IPS DF 19.7 (cell line): ENCODE data around the gene FOXO3.

ENCODE experiments used
- DNase-seq: peaks from one replicate; pipeline ENCODE4 v3.0.0-alpha.2; 2013; ENCODE audit warnings: low read depth, low spot score

The FOXO3 gene

DNA sequence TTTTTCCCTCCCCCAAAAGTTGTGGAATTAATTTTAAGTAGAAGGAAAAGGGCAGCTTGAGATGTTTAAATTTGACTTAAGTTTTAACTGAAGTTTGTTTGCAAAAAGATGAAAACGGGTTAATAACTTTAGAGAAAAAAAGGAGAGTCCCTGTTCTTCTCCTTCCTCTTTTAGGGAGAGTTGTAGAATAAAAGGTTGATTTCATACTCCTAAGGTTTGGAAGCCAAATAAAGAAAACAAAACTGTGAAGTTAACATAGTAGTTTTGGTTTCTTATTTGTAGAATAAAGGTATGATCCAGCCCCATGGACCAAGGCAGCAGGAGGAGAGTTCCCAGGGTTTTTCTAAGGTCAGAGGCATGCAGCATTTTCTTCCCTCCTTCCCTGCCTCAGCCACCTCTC, 33.4 kb downstream of the FOXO3 start:
- no peak for DNase-seq

GRCh38 chr6:108594640-108595039, 33.9 kb downstream of the FOXO3 start:
- DNase-seq = no peak

DNA sequence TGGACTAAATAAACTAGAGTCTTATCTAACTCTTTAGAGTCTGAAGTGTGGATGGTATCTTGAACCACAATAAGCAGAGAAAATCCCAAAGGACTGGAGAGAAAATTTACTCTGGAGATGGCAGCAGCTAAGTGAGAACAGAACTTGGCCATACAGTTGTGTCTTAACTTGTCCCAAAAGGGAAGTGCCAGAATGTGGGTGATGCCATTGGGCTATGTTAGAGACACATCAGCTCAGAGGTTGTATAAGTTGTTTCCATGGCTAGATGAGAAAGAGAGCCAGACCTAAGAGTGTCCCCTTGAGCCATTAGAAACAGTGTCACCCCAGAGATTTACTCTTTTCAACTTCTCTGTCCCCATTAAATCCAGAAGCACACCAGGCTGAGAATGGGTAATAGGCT, 36.2 kb downstream of the FOXO3 start:
- no peak for DNase-seq

DNA sequence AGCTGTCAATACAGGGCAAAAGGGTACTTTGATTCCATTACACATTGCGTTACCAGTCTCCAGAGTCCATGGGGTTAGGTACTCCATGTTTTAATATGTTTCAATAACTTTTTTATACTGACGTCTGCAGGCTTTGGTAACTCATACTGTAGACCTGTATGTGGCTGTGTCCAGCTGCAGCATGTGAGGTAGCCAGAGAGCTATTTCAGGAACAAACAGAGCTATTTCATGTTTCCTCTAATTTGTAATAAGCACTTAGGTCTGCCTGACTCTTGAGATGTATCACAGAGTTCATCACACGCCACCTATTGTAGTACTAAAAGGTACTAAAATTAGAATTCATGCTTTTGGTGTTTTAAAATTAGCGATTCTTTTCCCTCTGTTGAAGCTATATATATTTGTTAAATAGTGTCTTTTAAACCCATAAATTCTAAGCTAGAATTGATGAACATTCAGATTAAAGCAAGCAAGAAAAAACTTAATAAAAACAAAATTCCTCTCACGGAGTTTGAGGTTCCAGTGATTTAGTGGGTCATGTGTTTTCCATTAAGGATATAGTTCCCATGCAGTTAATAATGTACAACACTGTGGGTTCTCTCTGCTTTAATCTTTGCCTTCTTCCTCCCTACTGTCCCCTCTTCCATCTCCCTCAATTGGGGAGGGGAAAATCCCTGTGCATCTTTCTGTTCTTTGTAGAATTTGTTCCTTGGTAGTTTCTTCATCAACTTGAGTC, 37.0 kb downstream of the FOXO3 start:
- no peak for DNase-seq

- no peak for DNase-seq
Observed at GRCh38 chr6:108598305-108598863, 37.7 kb downstream of the FOXO3 start.

- no peak for DNase-seq
Observed at GRCh38 chr6:108604156-108604555, 43.4 kb downstream of the FOXO3 start.

DNA sequence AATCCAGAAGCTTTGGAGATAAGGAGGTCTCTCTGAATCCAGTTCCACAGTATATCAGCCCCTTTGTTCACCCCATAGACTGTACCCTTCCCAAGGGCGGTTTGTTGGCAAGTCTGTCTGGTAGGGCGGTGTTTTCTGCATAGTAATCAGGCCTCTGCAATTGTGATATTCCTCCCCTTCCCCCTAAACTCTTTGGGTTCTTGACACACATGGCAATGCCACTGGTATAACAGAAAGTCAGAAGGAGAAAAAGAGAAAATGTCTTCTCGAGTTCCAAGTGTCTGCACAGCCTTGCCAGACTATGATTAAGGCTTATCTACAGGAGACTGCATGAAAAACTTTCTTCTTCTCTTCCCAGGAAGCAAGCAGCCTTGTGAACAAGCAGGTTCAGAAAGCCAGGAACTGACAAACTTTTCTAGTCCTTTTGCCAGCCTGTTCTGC, 45.6 kb downstream of the FOXO3 start:
- DNase-seq = no peak

DNA sequence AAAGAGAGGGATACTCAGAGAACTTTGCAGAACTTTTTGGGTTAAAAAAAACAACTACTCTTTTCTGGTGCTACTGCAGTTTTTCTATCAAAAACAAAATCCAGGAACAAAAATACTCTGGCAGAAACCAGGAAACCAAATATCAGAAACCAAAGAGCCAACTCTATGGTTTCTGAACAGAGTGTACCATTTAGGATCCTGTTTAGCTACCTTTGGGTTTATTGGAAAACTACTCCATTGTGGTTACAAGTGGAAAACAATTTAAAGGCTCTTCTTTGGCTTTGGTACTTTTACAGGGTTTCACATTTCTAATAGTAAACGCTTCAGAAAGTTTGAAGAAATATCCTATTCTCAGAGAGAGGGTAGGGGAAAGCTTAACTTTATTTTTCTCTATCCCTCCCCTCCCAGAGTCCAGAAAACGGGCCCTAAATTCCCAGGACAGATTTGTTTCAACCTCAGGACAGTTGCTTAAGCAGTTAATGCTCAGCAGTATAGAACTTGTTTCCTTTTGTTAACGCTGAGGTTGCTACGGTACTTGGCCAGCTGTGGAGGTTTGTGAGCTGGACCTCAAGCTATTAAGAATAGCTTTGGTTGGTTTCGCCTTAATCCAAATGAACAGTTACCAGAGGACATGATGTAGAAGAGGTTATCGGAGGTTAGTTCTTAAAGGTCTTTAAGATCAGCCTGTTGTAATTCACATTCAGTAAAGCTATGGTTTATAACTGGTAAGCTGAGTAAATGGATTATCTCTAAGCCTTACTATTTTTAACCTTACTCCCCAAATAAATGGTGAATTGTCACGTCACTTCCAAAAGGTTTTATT, 47.9 kb downstream of the FOXO3 start:
- no peak for DNase-seq

DNA sequence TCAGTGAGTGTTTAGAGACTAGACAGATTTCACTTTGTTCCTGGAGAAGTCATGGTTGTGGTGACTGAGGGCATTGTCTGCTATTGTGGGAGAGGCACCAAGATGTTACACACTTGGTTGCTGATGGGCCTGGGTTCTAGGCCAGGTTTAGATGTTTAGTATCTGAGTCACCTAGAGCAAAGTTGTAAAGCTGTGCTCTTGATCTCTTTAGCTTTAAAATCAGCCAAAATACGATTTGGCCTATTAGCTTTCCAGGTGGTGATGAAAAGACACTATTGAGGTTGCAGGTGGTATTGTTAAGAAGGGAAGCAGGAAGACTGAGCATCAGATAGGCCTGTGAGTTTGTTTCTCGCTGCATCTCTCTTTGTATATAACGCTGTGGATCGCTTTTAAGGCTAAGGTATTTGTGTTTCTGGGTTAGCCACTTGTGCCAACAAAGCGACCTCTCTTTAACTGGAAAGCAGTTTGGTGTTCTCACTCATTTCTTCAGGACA, 48.6 kb downstream of the FOXO3 start:
- DNase-seq = no peak

DNA sequence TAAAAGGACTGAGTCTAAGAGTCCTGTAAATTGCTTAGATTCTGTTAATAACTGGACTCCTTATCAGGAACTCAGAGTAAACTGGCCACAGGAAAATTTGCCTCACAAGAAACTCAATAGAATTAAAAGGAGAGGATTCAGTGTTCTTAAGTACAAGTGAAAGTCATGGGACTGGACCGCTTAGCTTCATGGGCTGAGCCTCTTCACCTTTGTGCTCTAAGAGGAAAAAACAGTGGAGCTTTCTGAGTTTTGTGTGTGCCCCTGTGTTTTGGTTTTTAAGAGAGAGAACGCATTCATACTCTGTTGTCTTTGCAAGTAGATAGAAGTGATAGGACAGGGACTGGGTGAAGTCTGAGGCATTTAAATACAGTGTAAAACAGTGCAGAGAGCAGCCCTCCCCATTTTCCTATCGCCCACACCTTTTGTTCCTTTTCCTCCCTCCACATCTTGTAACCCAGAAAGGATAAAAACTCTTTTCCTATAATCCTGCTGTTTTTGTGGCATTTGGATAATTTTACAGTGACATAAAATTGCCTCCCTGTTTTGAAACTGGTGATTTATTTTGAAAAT, 49.6 kb downstream of the FOXO3 start:
- DNase-seq = no peak

GRCh38 chr6:108610957-108611586, 50.4 kb downstream of the FOXO3 start:
- DNase-seq = no peak

DNA sequence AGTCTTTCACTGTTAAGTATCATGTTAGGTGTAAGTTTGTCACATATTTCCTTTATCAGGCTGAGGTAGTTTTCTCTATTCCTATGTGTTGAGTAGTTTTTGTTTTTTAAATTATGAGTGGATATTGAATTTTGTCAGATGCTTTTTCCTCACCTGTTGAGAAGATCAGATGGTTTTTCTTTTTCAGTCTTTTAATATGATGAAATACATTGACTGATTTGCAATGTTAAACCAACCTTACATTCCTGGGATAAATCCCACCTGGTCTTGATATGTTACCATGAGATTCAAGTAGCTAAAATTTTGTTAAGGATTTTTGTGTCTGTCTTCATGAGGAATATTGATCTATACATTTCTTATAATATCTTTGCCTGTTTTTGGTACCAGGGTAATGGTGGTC, 52.1 kb downstream of the FOXO3 start:
- no peak for DNase-seq

GRCh38 chr6:108616544-108616943, 55.8 kb downstream of the FOXO3 start:
- DNase-seq = no peak

DNA sequence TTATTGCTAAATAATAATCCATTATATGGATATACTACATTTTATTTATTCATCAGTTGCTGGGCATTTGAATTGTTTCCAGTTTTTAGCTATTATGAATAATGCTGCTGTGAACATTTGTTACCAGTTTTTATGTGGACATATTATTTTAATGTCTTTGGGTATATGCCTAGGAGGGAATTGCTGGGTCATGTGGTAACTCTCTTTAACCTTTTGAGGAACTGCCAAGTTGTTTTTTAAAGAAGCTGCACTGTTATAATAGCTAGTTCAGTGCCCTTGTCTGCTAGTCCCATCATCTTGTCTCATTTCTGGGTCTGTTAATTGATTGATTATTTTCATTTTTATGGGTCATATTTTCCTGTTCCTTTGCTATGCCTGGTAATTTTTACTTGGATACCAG, 56.3 kb downstream of the FOXO3 start:
- no peak for DNase-seq

DNA sequence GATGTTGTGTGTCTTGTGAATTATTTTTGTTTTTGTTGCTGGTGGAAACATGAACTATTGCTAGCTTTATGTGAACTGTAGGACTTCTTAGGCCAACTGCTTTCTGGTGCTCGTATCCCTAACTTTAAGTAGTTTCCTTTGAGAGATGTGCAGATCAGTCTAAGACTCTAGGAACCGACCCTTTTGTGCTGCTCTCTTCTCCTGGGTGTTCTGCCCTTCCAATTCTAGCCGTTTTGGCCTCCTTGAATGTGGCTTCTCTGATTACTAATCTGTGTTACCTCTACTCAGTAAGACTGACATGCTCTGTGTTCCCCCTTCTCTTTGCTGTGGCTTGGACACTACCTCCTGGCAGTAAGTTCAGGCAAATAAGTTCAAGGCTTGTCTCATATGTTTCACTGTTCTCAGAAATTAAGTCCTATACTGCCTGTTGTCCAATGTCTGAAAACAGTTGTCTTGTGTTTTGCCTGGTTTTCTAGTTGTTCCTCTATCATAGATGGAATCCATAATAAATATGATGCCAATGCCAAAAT, 58.0 kb downstream of the FOXO3 start:
- no peak for DNase-seq

DNA sequence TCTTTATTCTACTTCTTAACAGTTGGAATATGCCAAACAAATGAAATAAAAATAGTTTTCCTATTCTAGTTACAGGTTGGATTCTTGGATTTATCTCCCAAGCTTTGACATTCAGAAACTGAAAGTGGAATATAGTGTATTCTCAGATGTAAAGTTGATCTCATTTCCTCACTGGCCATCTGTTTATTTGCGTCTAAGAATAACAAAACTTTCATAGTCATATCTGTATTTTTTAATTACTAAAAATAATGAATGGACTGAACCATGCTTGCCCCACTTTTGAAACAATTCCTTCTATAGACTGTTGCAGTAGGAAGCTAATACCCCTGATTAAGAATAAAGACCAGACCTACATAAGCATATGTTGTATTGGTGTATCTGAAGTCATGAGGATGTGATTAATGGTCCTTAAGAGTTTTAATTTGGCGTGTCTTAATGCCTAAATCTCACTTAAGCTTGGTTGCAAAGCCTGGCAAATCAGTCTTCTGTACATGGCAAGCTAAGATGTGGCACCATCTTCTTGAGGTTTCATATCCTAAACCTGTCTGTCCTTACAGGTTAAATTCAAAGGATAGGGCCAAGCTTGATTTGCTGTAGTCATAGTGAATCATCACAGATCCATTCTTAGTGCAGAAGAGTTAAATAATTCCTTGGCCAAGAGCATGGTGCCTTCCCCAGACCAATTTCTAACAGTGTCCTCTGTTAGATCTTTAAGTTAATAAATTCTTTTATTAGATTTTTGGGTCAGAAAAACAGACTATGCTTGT, 58.9 kb downstream of the FOXO3 start:
- DNase-seq = no peak

DNA sequence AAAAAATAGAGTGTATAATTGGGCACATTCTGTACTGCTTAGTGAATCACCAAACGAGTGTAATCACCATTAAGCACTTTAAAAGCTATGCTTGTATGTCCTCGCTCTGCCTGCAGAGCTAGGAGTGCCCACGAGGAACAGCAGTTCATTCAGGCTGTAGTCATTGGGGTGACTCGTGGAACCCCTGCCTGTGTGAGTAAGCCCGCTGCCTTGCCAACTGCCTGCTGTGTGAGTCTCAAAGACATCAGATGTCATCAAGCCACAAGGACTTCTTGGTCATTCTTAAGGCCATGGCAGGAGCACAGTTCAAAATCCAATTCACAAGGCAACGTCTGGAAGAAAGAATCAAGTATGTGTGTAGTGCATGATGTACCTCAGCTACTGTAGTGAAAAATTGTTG, 60.4 kb downstream of the FOXO3 start:
- DNase-seq = no peak

- no peak for DNase-seq
Observed at GRCh38 chr6:108622641-108623298, 62.1 kb downstream of the FOXO3 start.

- no peak for DNase-seq
Observed at GRCh38 chr6:108623995-108624394, 63.3 kb downstream of the FOXO3 start.

- no peak for DNase-seq
Observed at GRCh38 chr6:108625581-108625980, 64.9 kb downstream of the FOXO3 start.
